Sigmoid colon (tissue), 4 donors: ENCODE results near the gene VAV3.

ENCODE experiments used
- CTCF ChIP-seq, 4 experiments: fragments of 450-650 bp in 3 of 4; fragments of 200-600 bp in 1 of 4; IDR thresholded peaks; one replicate each; pipeline ENCODE4 v1.5.1; 2016 to 2019; ENCODE audit warnings: antibody characterized with exemption in 4 of 4, mild to moderate bottlenecking in 3 of 4, moderate library complexity in 2 of 4
- EP300 ChIP-seq, 4 donors: sonication (generic); formaldehyde crosslinking; IDR thresholded peaks; one replicate each; pipeline ENCODE4 v1.6.1; 2017; ENCODE audit warnings: antibody characterized with exemption in 4 of 4
- POLR2A ChIP-seq, 2 donors: fragments of 450-650 bp; IDR thresholded peaks; one replicate each; pipeline ENCODE4 v1.6.1; 2016; ENCODE audit warnings: antibody characterized with exemption in 2 of 2, mild to moderate bottlenecking in 2 of 2, moderate library complexity in 2 of 2
- POLR2AphosphoS5 ChIP-seq, 4 donors: sonication (generic); formaldehyde crosslinking; IDR thresholded peaks; one replicate each; pipeline ENCODE4 v1.6.1; 2017; ENCODE audit warnings: antibody characterized with exemption in 4 of 4

GRCh38 chr1:107879346-107879745 is 85.6 kb downstream of the VAV3 start:
- TF ChIP-seq CTCF (IDR thresholded peaks at IDR 0.05) (no peak), POLR2AphosphoS5 (IDR thresholded peaks at IDR 0.05) (no peak), EP300 (IDR thresholded peaks at IDR 0.05) (no peak), POLR2A (IDR thresholded peaks at IDR 0.05) (no peak)
